Mucosa of descending colon (tissue), 3 donors: ENCODE measurements around the gene NCBP3. TPM values are rescaled to one million over a fixed set of nuclear protein-coding genes. Genes with fewer than 3 reads are reported as not detected.

Experiments used
- ATAC-seq: fragments of 200-7000 bp; cut with Tn5 transposase; one replicate; pipeline ENCODE4 v1.9.1; 2020; ENCODE audit warnings: mild to moderate bottlenecking, moderate library complexity
- DNase-seq, 3 donors: peaks; one replicate each; pipeline ENCODE4 v3.0.0-alpha.2; 2020
- H3K36me3 ChIP-seq: fragments of 200-600 bp; one replicate; pipeline ENCODE4 v1.8.0; 2021; ENCODE audit warnings: low read depth, mild to moderate bottlenecking
- H3K4me1 ChIP-seq: fragments of 200-600 bp; one replicate; pipeline ENCODE4 v1.8.0; 2021; ENCODE audit warnings: low read depth, mild to moderate bottlenecking
- H3K4me3 ChIP-seq: fragments of 200-600 bp; one replicate; pipeline ENCODE4 v1.8.0; 2021; ENCODE audit warnings: mild to moderate bottlenecking
- H3K9me3 ChIP-seq: fragments of 200-600 bp; one replicate; pipeline ENCODE4 v1.8.0; 2021; ENCODE audit warnings: mild to moderate bottlenecking
- CTCF ChIP-seq: fragments of 200-600 bp; IDR thresholded peaks from one replicate; pipeline ENCODE4 v1.8.0; 2022; ENCODE audit warnings: antibody characterized with exemption, mild to moderate bottlenecking
- intact Hi-C, 2 donors: fragments of 100-400 bp; cut with DNase I in 1 of 2; cut with micrococcal nuclease in 1 of 2; formaldehyde crosslinking; loops; one replicate each; pipeline versions ENCODE4 v1.11.0 to v1.11.1; 2022; cut with DNase I, micrococcal nuclease
- total RNA-seq, 3 donors: library from RNA; stranded (reverse); fragmentation: NEBNext Ultra II Directional in 2 of 3; extraction: Animal tissue kit (Norgen Biotek cat#: 25700) in 2 of 3; gene quantifications; one replicate each; pipeline versions ENCODE4 v1.2.1 to v1.2.4, GENCODE V29; 2021 to 2023
- donor health status: DM: no; HTN: no; CAD: no; lungs with moderate emphysema.
- donor health status: DM: no; HTN: no; CAD: no.
- donor health status: DM: no; HTN: yes; CAD: no.

NCBP3 gene
- total RNA-seq, 3 donors from 2014 or later, result 39.4 to 50.5 (median 44.7) TPM

- no peak for TF ChIP-seq CTCF
- Histone ChIP-seq H3K4me3 (no peak overlapping the region), H3K36me3 (no peaks in the 10 kb centered on the region), H3K9me3 (no peaks in the 10 kb centered on the region), H3K4me1 (no peaks in the 10 kb centered on the region)
- no peak for DNase-seq
- intact Hi-C loops, result no loop called here
- ATAC-seq, result no peak
Observed at GRCh38 chr17:3808701-3809100, 37.3 kb downstream of the NCBP3 start.

- no peak for DNase-seq
- ATAC-seq, result no peak
- no peaks in the 10 kb centered on the region for H3K36me3 ChIP-seq
- H3K4me3 ChIP-seq, result no peak overlapping the region
- H3K9me3 ChIP-seq, result no peaks in the 10 kb centered on the region
- TF ChIP-seq CTCF, result no peak
- H3K4me1 ChIP-seq, result no peaks in the 10 kb centered on the region
- intact Hi-C loops, result no loop called here
Observed at GRCh38 chr17:3805581-3805980, 40.5 kb downstream of the NCBP3 start.

GRCh38 chr17:3804503-3804931 lies 41.5 kb downstream of the NCBP3 start:
- H3K4me3 ChIP-seq, result no peak overlapping the region
- H3K9me3 ChIP-seq, result no peaks in the 10 kb centered on the region
- no peaks in the 10 kb centered on the region for H3K4me1 ChIP-seq
- DNase-seq (no peak), ATAC-seq (peak; percentile 39)
- no peaks in the 10 kb centered on the region for H3K36me3 ChIP-seq
- intact Hi-C loops, result no loop called here
- no peak for TF ChIP-seq CTCF

GRCh38 chr17:3803308-3803640 lies 42.8 kb downstream of the NCBP3 start:
- no peaks in the 10 kb centered on the region for H3K4me1 ChIP-seq
- H3K9me3 ChIP-seq, result no peaks in the 10 kb centered on the region
- ATAC-seq (no peak), DNase-seq (no peak)
- TF ChIP-seq CTCF, result no peak
- intact Hi-C loops, result no loop called here
- no peak overlapping the region for H3K4me3 ChIP-seq
- H3K36me3 ChIP-seq, result no peaks in the 10 kb centered on the region

GRCh38 chr17:3802461-3803307 lies 43.4 kb downstream of the NCBP3 start:
- intact Hi-C loops, result no loop called here
- no peak for TF ChIP-seq CTCF
- DNase-seq (no peak), ATAC-seq (peak; percentile 14)
- no peaks in the 10 kb centered on the region for H3K36me3 ChIP-seq
- no peaks in the 10 kb centered on the region for H3K9me3 ChIP-seq
- no peaks in the 10 kb centered on the region for H3K4me1 ChIP-seq
- H3K4me3 ChIP-seq, result no peak overlapping the region
